Esophagus squamous epithelium (tissue), 5 donors: ENCODE results near the gene C21orf91. TPM values are rescaled to one million over a fixed set of nuclear protein-coding genes. Genes with fewer than 3 reads are reported as not detected.

Source experiments
- DNase-seq: peaks from one replicate; lab custom pipeline; 2025; lab: John Stamatoyannopoulos, UW
- H3K27ac ChIP-seq, 4 donors: fragments of 200-600 bp; sonication (generic); one replicate each; pipeline ENCODE4 v1.5.1; 2016 to 2019; ENCODE audit warnings: mild to moderate bottlenecking in 1 of 4
- H3K27me3 ChIP-seq, 4 donors: fragments of 200-600 bp; sonication (generic); 1 replicate in 3 of 4; 2 replicates in 1 of 4; pipeline versions ENCODE4 v1.5.1 to v1.6.0; 2017 to 2021; ENCODE audit warnings: antibody characterized with exemption in 1 of 4
- H3K36me3 ChIP-seq, 3 donors: fragments of 200-600 bp; sonication (generic); one replicate each; pipeline ENCODE4 v1.5.1; 2016 to 2019
- H3K4me1 ChIP-seq, 3 donors: fragments of 200-600 bp; sonication (generic); one replicate each; pipeline ENCODE4 v1.5.1; 2017 to 2019
- H3K4me3 ChIP-seq, 4 donors: fragments of 200-600 bp; sonication (generic); 1 replicate in 3 of 4; 2 replicates in 1 of 4; pipeline ENCODE4 v1.5.1; 2016 to 2019; ENCODE audit warnings: mild to moderate bottlenecking in 2 of 4, moderate library complexity in 1 of 4
- H3K9me3 ChIP-seq, 3 donors: fragments of 200-600 bp; sonication (generic); one replicate each; pipeline ENCODE4 v1.5.1; 2016 to 2019
- CTCF ChIP-seq, 6 experiments: fragments of 450-650 bp in 4 of 6; fragments of 200-600 bp in 2 of 6; sonication (generic) in 2 of 6; IDR thresholded peaks; one replicate each; pipeline ENCODE4 v1.5.1; 2016 to 2019; ENCODE audit warnings: antibody characterized with exemption in 6 of 6, mild to moderate bottlenecking in 4 of 6, moderate library complexity in 4 of 6
- POLR2A ChIP-seq, 4 donors: fragments of 450-650 bp; IDR thresholded peaks; one replicate each; pipeline ENCODE4 v1.6.1; 2017; ENCODE audit warnings: antibody characterized with exemption in 4 of 4, mild to moderate bottlenecking in 4 of 4, moderate library complexity in 3 of 4
- WGBS, 2 donors: methylation state at CpG; one replicate each; pipeline ENCODE4 v1.1.5; 2018; 5-methylcytosine and 5-hydroxymethylcytosine counted together
- intact Hi-C: fragments of 100-400 bp; cut with DNase I; formaldehyde crosslinking; loops from one replicate; pipeline ENCODE4 v1.15.0; 2022
- total RNA-seq, 4 donors: library from RNA; depleted of rRNA; stranded (reverse); fragments of >200 nt; gene quantifications; one replicate each; pipeline ENCODE4 v1.1.0, GENCODE V29; 2016
- donor health status: DM: yes; HTN: yes; CAD: no.

The C21orf91 gene
- total RNA-seq, 4 donors from 2014 or later, result 4.2 to 16.5 (median 12.8) TPM

GRCh38 chr21:17798796-17799195, 20.4 kb downstream of the C21orf91 start:
- no peak for TF ChIP-seq POLR2A (IDR thresholded peaks at IDR 0.05)
- TF ChIP-seq CTCF (IDR thresholded peaks at IDR 0.05), result no peak
- H3K27ac ChIP-seq, result no peak overlapping the region
- no peak for DNase-seq
- H3K36me3 ChIP-seq, result peaks cover 0 to 30% (median 0%) of the 10 kb centered on the region in 3 donors
- WGBS, 2 donors, result 59% methylated on average over 2 of the region's 2 CpGs
- intact Hi-C loops, result no loop called here
- H3K4me1 ChIP-seq, result peaks cover 4 to 49% (median 5%) of the 10 kb centered on the region in 3 donors
- no peaks in the 10 kb centered on the region for H3K9me3 ChIP-seq
- H3K27me3 ChIP-seq, result no peaks in the 10 kb centered on the region
- H3K4me3 ChIP-seq, result no peak overlapping the region

- Histone ChIP-seq H3K4me3 (no peak overlapping the region), H3K27me3 (no peaks in the 10 kb centered on the region), H3K36me3 (peaks cover 0 to 35% (median 0%) of the 10 kb centered on the region in 3 donors), H3K9me3 (no peaks in the 10 kb centered on the region), H3K27ac (no peak overlapping the region), H3K4me1 (peaks cover 4 to 52% (median 5%) of the 10 kb centered on the region in 3 donors)
- TF ChIP-seq CTCF (IDR thresholded peaks at IDR 0.05) (no peak), POLR2A (IDR thresholded peaks at IDR 0.05) (no peak)
- no peak for DNase-seq
- intact Hi-C loops, result no loop called here
- 85 to 86% methylated on average over 2 of the region's 2 CpGs for WGBS, 2 donors
These were observed 21.2 kb downstream of the C21orf91 start for GRCh38 chr21:17797967-17798366.

GRCh38 chr21:17796503-17796902, 22.7 kb downstream of the C21orf91 start:
- Histone ChIP-seq H3K4me1 (peaks cover 4 to 52% (median 5%) of the 10 kb centered on the region in 3 donors), H3K9me3 (no peaks in the 10 kb centered on the region), H3K36me3 (peaks cover 0 to 37% (median 0%) of the 10 kb centered on the region in 3 donors), H3K4me3 (no peak overlapping the region), H3K27ac (peak overlapping the region in 2 of 4 donors; percentile 3 to 4), H3K27me3 (no peaks in the 10 kb centered on the region)
- intact Hi-C loops, result no loop called here
- WGBS, 2 donors, result 95% methylated on average over 1 of the region's 1 CpG
- no peak for TF ChIP-seq POLR2A (IDR thresholded peaks at IDR 0.05)
- no peak for TF ChIP-seq CTCF (IDR thresholded peaks at IDR 0.05)
- DNase-seq, result no peak

- 38 to 48% methylated on average over 1 of the region's 1 CpG for WGBS, 2 donors
These were observed 23.1 kb downstream of the C21orf91 start for GRCh38 chr21:17796037-17796403.

More at GRCh38 chr21:17796037-17796403, 23.1 kb downstream of the C21orf91 start:
- no peak overlapping the region for H3K4me3 ChIP-seq
- intact Hi-C loops, result no loop called here
- H3K4me1 ChIP-seq, result peaks cover 4 to 52% (median 5%) of the 10 kb centered on the region in 3 donors
- no peaks in the 10 kb centered on the region for H3K9me3 ChIP-seq
- no peaks in the 10 kb centered on the region for H3K27me3 ChIP-seq
- H3K36me3 ChIP-seq, result peaks cover 0 to 37% (median 0%) of the 10 kb centered on the region in 3 donors
- no peak for TF ChIP-seq POLR2A (IDR thresholded peaks at IDR 0.05)
- TF ChIP-seq CTCF (IDR thresholded peaks at IDR 0.05), result no peak
- DNase-seq, result no peak
- peak overlapping the region in 3 of 4 donors; percentile 3 to 62 (median 4) for H3K27ac ChIP-seq
